ENCODE data around the gene FBXL17. TPM values are rescaled to one million over a fixed set of nuclear protein-coding genes. Genes with fewer than 3 reads are reported as not detected.

FBXL17 gene
- total RNA-seq, 1 donor from 2014 or later = 14.2 TPM

GRCh38 chr5:108373426-108373825, 8.5 kb downstream of the FBXL17 start:
- DNase-seq (ENCODE audit: low spot score) = no peak

- DNase-seq (ENCODE audit: low spot score) = no peak
These were observed 9.5 kb downstream of the FBXL17 start for GRCh38 chr5:108372369-108372768.

GRCh38 chr5:108371263-108371662, 10.6 kb downstream of the FBXL17 start:
- no peak for DNase-seq (ENCODE audit: low spot score)

- DNase-seq (ENCODE audit: low spot score) = no peak
These were observed 12.7 kb downstream of the FBXL17 start for GRCh38 chr5:108369167-108369566.

DNA sequence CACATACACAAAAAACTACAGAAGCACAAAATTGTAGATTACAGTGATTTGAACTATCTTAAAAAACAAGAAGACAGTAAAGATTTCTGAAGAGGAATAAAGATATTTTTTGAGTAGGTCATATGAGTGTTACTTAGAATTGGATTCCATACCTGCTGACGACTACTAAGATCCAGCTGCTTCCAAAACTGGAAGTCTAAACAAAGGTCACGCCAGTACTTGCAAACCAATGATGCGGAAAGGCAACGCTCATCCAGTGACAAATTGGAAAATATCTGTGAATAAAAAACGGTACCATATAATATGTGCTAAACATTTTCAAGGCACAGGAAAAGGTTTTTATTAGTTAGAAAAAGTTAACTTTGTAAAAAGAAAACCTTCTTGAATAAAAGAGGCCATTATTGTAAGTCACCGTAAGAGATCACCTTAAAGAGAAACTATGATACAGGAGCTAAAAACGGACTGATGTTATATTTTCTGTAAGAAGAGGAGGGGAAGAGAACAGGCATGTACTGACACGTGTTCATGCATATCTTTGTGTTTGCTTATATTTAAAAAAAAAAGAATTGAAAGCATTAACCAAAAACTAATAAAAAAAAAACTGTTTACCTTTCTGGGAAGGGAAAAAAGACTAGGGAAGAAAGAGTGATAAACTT, 14.1 kb downstream of the FBXL17 start:
- no peak for DNase-seq (ENCODE audit: low spot score)

DNA sequence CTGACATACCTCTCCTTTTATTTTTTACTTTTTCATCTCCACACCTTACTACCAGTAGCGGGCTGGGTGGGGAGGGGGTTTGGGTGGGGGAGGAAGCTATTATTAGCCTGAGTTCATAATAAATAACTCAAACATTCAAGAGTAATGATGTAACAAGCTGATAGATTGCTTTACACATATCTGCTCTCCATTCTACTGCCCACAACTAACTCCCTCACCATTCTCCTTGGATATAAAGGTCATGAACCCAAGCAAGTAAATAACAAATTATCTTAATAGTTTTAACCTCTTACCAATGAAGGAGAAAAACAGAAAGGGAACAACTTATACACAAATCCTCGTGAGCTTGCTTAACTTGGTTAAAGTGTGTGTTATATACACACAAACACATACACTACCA, 15.4 kb downstream of the FBXL17 start:
- DNase-seq (ENCODE audit: low spot score) = no peak

DNA sequence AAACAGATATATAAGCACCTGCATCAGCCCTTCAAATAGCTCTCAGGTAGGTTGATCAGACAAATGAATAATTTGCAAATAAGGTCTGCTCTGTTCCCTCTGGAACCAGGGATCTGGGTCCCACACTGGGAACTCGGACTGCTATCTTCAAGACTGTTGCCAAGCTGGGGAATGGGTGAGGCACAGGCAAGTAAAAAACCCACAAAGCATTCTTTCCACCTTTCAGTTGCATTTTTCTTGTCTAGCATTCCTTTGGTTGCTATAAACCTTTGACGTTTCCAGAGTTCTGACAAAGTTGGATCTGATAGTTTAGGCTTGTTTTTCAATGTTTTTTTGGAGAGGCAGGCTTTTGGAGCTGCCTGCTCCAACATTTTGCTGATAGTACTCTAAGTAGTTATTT, 20.1 kb downstream of the FBXL17 start:
- no peak for DNase-seq (ENCODE audit: low spot score)

- DNase-seq (ENCODE audit: low spot score) = no peak
These were observed 20.7 kb downstream of the FBXL17 start for GRCh38 chr5:108361239-108361638.

- no peak for DNase-seq (ENCODE audit: low spot score)
These were observed 21.6 kb downstream of the FBXL17 start for GRCh38 chr5:108360280-108360679.

DNA sequence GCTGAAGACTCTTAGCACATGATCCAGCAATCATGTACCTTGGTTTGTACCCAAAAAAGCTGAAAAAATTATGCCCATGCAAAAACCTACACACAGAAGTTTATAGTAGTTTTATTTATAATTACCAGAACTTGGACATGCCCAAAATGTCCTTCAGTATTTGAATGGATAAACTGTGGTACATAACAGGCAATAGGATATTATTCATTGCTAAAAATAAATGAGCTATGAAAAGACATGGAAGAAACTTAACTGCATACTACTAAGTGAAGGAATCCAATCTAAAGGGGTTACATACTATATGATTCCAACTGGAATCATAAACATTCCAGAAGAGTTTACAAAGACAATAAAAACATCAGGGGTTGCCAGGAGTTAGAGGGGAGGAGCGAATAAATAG, 25.6 kb downstream of the FBXL17 start:
- no peak for DNase-seq (ENCODE audit: low spot score)

DNA sequence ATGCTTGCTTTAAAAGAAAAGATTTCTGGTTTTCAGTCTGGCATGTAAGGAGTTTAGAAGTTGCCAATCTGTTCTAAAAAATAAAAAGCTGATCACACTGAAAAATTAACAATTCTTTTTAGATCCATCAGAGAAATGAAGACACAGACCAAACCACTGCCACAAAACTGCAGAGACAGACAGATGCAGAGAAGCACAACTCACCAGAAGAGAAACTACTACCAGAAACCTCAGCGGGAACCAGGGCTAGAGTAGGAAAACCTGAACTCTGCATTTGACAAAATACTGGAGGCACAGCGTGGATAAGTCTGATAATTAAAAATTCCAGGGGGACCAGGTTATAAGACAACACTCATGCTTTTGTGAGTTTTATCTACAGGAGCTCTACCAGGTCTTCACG, 28.8 kb downstream of the FBXL17 start:
- no peak for DNase-seq (ENCODE audit: low spot score)

GRCh38 chr5:108345541-108346171, 36.2 kb downstream of the FBXL17 start:
- peak; percentile 74 for DNase-seq (ENCODE audit: low spot score)

DNA sequence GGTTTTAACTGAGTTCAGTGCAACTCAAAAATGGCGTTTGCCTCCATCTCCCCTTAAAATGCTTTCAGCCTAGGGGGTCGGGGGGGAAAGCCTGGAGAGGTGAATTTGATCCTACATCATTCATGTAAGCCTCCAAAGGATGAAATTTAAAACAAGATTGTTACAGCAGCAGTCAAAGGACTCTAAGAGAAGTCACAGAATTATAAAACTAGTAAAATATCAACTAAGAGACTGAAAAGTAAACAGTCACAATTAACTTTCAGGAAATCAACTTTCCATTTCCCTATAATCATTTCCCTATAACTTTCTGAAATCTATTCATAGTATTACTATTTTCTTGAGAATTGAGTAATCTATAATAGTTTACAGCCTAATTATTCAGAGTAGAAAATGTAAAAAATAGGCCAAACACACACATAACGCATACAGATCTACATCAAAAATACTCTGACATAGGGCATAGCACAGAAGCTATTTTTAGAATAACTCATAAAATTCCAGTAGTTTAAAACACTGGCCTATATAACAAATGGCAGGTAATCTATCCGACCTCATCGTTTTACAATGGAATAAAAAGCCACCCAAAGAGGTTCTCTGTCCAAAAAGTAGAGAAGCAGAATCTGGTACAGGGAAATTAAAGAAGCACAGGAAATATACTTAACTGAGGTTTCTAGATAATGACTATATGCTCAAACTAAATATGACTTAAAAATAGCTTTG, 37.6 kb downstream of the FBXL17 start:
- no peak for DNase-seq (ENCODE audit: low spot score)

DNA sequence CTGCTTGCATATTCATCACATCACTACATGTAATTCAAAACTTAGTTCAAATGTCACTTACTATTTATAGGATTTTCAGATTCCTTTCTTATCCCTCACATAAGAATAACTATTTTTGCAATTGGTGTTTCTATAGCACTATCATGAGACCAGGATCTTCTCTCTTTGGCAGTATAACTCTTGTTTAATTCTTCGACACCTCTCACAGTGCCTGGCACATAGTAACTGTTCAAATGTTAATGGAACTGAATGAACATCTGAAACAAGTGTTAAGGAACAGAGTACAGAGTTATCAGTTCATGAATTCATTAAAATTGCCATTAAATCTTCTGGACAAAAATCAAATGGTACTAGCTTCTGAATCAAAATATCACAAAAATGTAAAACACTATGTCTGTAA, 40.0 kb downstream of the FBXL17 start:
- no peak for DNase-seq (ENCODE audit: low spot score)

- DNase-seq (ENCODE audit: low spot score) = no peak
These were observed 41.8 kb downstream of the FBXL17 start for GRCh38 chr5:108340131-108340530.

- no peak for DNase-seq (ENCODE audit: low spot score)
These were observed 42.7 kb downstream of the FBXL17 start for GRCh38 chr5:108339220-108339619.

- DNase-seq (ENCODE audit: low spot score) = no peak
These were observed 47.7 kb downstream of the FBXL17 start for GRCh38 chr5:108334225-108334624.

DNA sequence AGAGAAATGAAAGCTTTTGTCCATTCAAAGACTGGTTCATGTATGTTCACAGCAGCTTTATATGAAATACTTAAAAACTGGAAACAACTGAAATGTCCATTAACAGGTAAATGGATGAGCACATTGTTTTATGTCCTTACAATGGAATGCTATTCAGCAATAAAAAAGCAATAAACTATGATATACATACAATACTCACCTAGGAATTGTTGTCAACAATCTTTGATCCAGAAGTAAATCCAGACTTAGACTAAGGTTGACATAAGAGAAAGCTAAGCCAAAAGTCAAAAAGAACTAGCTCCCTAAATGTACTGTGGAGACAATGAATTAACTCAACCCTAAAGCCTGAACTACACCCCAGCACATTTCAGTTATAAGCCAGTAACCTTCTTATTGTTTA, 54.9 kb downstream of the FBXL17 start:
- DNase-seq (ENCODE audit: low spot score) = no peak

GRCh38 chr5:108324886-108325285, 57.0 kb downstream of the FBXL17 start:
- no peak for DNase-seq (ENCODE audit: low spot score)

DNA sequence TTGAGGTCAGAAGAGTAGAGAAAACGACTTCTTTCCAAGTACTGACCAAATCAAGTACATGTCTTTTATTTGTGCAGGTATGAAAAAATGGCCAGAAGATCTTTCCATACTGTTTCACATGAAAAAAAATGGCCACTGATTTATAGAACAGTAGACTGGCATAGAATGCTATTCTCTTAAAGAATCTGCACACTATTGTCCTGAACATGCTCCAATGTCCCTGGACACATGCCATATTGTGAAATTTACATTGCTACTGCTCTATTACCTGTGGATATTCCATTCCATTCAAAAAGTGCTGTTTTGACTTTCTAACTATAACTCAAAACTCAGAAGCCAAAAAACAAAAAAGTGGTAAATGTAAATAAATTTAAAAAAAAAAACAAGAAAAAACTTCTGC, 60.6 kb downstream of the FBXL17 start:
- no peak for DNase-seq (ENCODE audit: low spot score)

- peak; percentile 47 for DNase-seq (ENCODE audit: low spot score)
These were observed 61.7 kb downstream of the FBXL17 start for GRCh38 chr5:108320231-108320630.

- peak; percentile 20 for DNase-seq (ENCODE audit: low spot score)
These were observed 66.1 kb downstream of the FBXL17 start for GRCh38 chr5:108315829-108316228.

GRCh38 chr5:108312258-108312657, 69.6 kb downstream of the FBXL17 start:
- DNase-seq (ENCODE audit: low spot score) = no peak
